Neutrophil (primary cell): Measurements from ENCODE around the gene IZUMO3.

Experiments
- H3K27ac ChIP-seq: fragments of 200-600 bp; sonication (generic); 2 replicates; pipeline ENCODE4 v1.5.1; 2016; ENCODE audit warnings: mild to moderate bottlenecking, moderate library complexity
- H3K27me3 ChIP-seq: fragments of 200-600 bp; sonication (generic); 2 replicates; pipeline ENCODE4 v1.6.0; 2016; ENCODE audit warnings: mild to moderate bottlenecking
- H3K36me3 ChIP-seq: fragments of 200-600 bp; sonication (generic); 2 replicates; pipeline ENCODE4 v1.5.1; 2017
- H3K4me1 ChIP-seq, 2 experiments: fragments of 200-600 bp in 1 of 2; sonication (generic) in 1 of 2; 1 replicate in 1 of 2; 2 replicates in 1 of 2; pipeline versions ENCODE4 v1.5.1 to v1.6.1; 2013 to 2016; ENCODE audit warnings: low read depth in 1 of 2, low read length in 1 of 2, mild to moderate bottlenecking in 1 of 2, moderate library complexity in 1 of 2; ENCODE audit not compliant: control insufficient read depth in 1 of 2, insufficient read depth in 1 of 2
- H3K4me3 ChIP-seq, 2 experiments: fragments of 200-600 bp in 1 of 2; sonication (generic) in 1 of 2; 1 replicate in 1 of 2; 2 replicates in 1 of 2; pipeline ENCODE4 v1.5.1; 2013 to 2016; ENCODE audit warnings: low read depth in 1 of 2, low read length in 1 of 2, mild to moderate bottlenecking in 1 of 2, moderate library complexity in 1 of 2
- H3K9me3 ChIP-seq: fragments of 200-600 bp; sonication (generic); 2 replicates; pipeline ENCODE4 v1.5.1; 2016
- TF ChIP-seq, protein P1 (sequence below): fragments of 200-600 bp; sonication (generic); IDR thresholded peaks from 2 replicates; pipeline ENCODE4 v1.5.1; 2016; ENCODE audit warnings: antibody characterized with exemption

Gene IZUMO3

DNA sequence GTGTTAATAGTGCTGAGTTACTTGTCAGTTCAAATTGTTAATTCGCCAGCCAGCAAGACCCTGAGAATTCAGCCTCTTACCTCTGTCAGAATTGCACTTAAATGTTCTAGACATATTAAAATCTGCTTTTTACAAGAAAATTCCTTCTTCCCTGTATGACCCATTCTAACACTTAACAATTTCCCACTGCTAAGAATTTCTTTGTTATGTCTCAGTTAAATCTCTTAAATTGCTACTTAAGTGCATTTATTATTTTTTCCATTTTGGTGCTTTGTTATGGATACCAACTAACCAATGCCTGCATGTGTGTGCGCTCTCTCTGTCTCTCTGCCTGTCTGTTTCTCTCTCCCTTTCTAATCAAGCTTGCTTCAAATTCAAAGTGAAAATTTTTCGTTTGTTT is 44.9 kb downstream of the IZUMO3 start:
- Histone ChIP-seq H3K9me3 (no peaks in the 10 kb centered on the region), H3K4me1 (no peaks in the 10 kb centered on the region), H3K27ac (no peak overlapping the region), H3K36me3 (no peaks in the 10 kb centered on the region), H3K4me3 (no peak overlapping the region), H3K27me3 (no peaks in the 10 kb centered on the region)
- TF ChIP-seq, protein P1, sequence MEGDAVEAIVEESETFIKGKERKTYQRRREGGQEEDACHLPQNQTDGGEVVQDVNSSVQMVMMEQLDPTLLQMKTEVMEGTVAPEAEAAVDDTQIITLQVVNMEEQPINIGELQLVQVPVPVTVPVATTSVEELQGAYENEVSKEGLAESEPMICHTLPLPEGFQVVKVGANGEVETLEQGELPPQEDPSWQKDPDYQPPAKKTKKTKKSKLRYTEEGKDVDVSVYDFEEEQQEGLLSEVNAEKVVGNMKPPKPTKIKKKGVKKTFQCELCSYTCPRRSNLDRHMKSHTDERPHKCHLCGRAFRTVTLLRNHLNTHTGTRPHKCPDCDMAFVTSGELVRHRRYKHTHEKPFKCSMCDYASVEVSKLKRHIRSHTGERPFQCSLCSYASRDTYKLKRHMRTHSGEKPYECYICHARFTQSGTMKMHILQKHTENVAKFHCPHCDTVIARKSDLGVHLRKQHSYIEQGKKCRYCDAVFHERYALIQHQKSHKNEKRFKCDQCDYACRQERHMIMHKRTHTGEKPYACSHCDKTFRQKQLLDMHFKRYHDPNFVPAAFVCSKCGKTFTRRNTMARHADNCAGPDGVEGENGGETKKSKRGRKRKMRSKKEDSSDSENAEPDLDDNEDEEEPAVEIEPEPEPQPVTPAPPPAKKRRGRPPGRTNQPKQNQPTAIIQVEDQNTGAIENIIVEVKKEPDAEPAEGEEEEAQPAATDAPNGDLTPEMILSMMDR: no peak

- Histone ChIP-seq H3K9me3 (no peaks in the 10 kb centered on the region), H3K27ac (no peak overlapping the region), H3K4me3 (no peak overlapping the region), H3K4me1 (no peaks in the 10 kb centered on the region), H3K36me3 (no peaks in the 10 kb centered on the region), H3K27me3 (no peaks in the 10 kb centered on the region)
- TF ChIP-seq, protein P1: no peak
Measured at GRCh38 chr9:24498632-24499031, 47.1 kb downstream of the IZUMO3 start.

DNA sequence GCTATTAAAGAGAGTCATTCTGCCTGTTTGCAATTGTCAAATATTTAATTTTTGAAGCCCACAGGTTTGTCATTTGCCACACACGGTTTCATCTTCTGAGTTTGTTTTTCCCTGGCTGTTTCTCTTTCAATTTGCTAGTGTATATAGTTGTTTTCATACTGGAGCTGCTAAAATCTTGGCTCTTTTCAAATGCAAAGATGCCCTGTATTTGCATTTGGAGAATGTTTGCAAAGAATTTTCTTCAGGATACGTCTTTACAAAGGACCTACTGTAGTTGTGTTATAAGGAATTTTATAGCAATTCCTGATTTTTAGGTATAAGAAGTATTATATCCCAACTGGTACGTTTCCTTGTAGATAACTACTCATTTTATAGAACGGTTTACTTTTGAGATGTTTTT is 48.0 kb downstream of the IZUMO3 start:
- TF ChIP-seq, protein P1: no peak
- H3K27ac ChIP-seq: no peak overlapping the region
- H3K9me3 ChIP-seq: no peaks in the 10 kb centered on the region
- no peak overlapping the region for H3K4me3 ChIP-seq
- no peaks in the 10 kb centered on the region for H3K4me1 ChIP-seq
- H3K36me3 ChIP-seq: no peaks in the 10 kb centered on the region
- no peaks in the 10 kb centered on the region for H3K27me3 ChIP-seq
